Measurements from ENCODE around the gene SLC24A3. TPM values are rescaled to one million over a fixed set of nuclear protein-coding genes. Genes with fewer than 3 reads are reported as not detected.

The SLC24A3 gene
- total RNA-seq, 1 donor from 2014 or later: 0.79 TPM

- no peak overlapping the region for H2AFZ ChIP-seq (ENCODE audit: low read depth, low read length)
- no peaks in the 10 kb centered on the region for H3K36me3 ChIP-seq (ENCODE audit: insufficient read depth, low read length)
- H3K9ac ChIP-seq (ENCODE audit: low read length): no peak overlapping the region
- peak overlapping the region; percentile 76 for H3K27ac Mint-ChIP-seq (ENCODE audit: unreplicated experiment)
- H3K27me3 Mint-ChIP-seq (ENCODE audit: low read depth, unreplicated experiment): peaks cover 24% of the 10 kb centered on the region
- no peaks in the 10 kb centered on the region for H3K36me3 Mint-ChIP-seq (ENCODE audit: low read depth, unreplicated experiment)
- no peaks in the 10 kb centered on the region for H3K79me2 ChIP-seq (ENCODE audit: insufficient read depth, low read length)
- H3K4me1 ChIP-seq (ENCODE audit: insufficient read depth, low read length): peaks cover 5% of the 10 kb centered on the region
- H3K4me3 ChIP-seq (ENCODE audit: insufficient read depth, low read depth, low read length): no peak overlapping the region
- no peak overlapping the region for H3K27ac ChIP-seq (ENCODE audit: low read depth, low read length)
- no peaks in the 10 kb centered on the region for H3K9me3 Mint-ChIP-seq (ENCODE audit: unreplicated experiment)
- no peaks in the 10 kb centered on the region for H4K20me1 ChIP-seq (ENCODE audit: insufficient read depth, low read length)
- no peak overlapping the region for H3K4me2 ChIP-seq (ENCODE audit: low read length)
- H3K4me1 Mint-ChIP-seq (ENCODE audit: low read depth, unreplicated experiment): peaks cover 2% of the 10 kb centered on the region
- no peaks in the 10 kb centered on the region for H3K9me3 ChIP-seq (ENCODE audit: insufficient read depth, low read depth, low read length)
- DNase-seq (ENCODE audit: low read depth) (no peak), FAIRE-seq (no peak)
- no peak for TF ChIP-seq EZH2 (IDR thresholded peaks at IDR 0.05; ENCODE audit: insufficient read depth, low read length)
- TF ChIP-seq, protein P1, sequence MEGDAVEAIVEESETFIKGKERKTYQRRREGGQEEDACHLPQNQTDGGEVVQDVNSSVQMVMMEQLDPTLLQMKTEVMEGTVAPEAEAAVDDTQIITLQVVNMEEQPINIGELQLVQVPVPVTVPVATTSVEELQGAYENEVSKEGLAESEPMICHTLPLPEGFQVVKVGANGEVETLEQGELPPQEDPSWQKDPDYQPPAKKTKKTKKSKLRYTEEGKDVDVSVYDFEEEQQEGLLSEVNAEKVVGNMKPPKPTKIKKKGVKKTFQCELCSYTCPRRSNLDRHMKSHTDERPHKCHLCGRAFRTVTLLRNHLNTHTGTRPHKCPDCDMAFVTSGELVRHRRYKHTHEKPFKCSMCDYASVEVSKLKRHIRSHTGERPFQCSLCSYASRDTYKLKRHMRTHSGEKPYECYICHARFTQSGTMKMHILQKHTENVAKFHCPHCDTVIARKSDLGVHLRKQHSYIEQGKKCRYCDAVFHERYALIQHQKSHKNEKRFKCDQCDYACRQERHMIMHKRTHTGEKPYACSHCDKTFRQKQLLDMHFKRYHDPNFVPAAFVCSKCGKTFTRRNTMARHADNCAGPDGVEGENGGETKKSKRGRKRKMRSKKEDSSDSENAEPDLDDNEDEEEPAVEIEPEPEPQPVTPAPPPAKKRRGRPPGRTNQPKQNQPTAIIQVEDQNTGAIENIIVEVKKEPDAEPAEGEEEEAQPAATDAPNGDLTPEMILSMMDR (IDR thresholded peaks at IDR 0.05; ENCODE audit: insufficient read depth, low read depth, low read length): no peak
- no peak overlapping the region for H3K4me3 Mint-ChIP-seq (ENCODE audit: unreplicated experiment)
- no peaks in the 10 kb centered on the region for H3K27me3 ChIP-seq (ENCODE audit: insufficient read depth, low read length)
These were observed 278.8 kb downstream of the SLC24A3 start for GRCh38 chr20:19491241-19491640.

DNA sequence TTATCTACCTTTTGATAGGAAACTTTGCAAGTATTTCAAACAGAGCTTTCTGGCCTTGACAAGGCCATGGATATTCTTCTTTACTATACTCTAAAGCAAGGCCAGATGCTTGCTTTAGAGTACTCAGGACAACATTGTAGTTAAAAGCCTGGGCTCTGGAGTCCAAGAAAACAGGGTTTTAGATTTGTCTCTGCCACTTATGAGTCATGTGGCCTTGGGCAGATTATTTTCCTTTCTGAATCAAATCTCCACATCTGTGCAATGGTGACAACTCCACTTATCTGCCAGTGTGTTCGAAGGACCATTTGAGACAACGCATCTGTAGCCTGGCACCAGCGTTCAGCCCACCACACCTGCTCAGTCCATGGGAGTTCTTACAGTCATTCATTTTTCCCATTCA, 279.7 kb downstream of the SLC24A3 start:
- TF ChIP-seq, protein P1 (IDR thresholded peaks at IDR 0.05; ENCODE audit: insufficient read depth, low read depth, low read length): no peak

GRCh38 chr20:19492687-19493336, 280.4 kb downstream of the SLC24A3 start:
- H3K27ac Mint-ChIP-seq (ENCODE audit: unreplicated experiment): no peak overlapping the region
- H3K27me3 ChIP-seq (ENCODE audit: insufficient read depth, low read length): no peaks in the 10 kb centered on the region
- no peaks in the 10 kb centered on the region for H3K36me3 ChIP-seq (ENCODE audit: insufficient read depth, low read length)
- H3K4me2 ChIP-seq (ENCODE audit: low read length): no peak overlapping the region
- no peak overlapping the region for H3K9ac ChIP-seq (ENCODE audit: low read length)
- peaks cover 24% of the 10 kb centered on the region for H3K27me3 Mint-ChIP-seq (ENCODE audit: low read depth, unreplicated experiment)
- peaks cover 18% of the 10 kb centered on the region for H3K4me1 ChIP-seq (ENCODE audit: insufficient read depth, low read length)
- no peak overlapping the region for H3K4me3 ChIP-seq (ENCODE audit: insufficient read depth, low read depth, low read length)
- no peaks in the 10 kb centered on the region for H4K20me1 ChIP-seq (ENCODE audit: insufficient read depth, low read length)
- no peak overlapping the region for H2AFZ ChIP-seq (ENCODE audit: low read depth, low read length)
- no peak overlapping the region for H3K27ac ChIP-seq (ENCODE audit: low read depth, low read length)
- DNase-seq (ENCODE audit: low read depth) (no peak), FAIRE-seq (no peak)
- H3K4me1 Mint-ChIP-seq (ENCODE audit: low read depth, unreplicated experiment): peaks cover 2% of the 10 kb centered on the region
- no peaks in the 10 kb centered on the region for H3K9me3 Mint-ChIP-seq (ENCODE audit: unreplicated experiment)
- H3K4me3 Mint-ChIP-seq (ENCODE audit: unreplicated experiment): no peak overlapping the region
- no peak for TF ChIP-seq EZH2 (IDR thresholded peaks at IDR 0.05; ENCODE audit: insufficient read depth, low read length)
- TF ChIP-seq, protein P1 (IDR thresholded peaks at IDR 0.05; ENCODE audit: insufficient read depth, low read depth, low read length): no peak
- H3K36me3 Mint-ChIP-seq (ENCODE audit: low read depth, unreplicated experiment): no peaks in the 10 kb centered on the region
- no peaks in the 10 kb centered on the region for H3K79me2 ChIP-seq (ENCODE audit: insufficient read depth, low read length)
- H3K9me3 ChIP-seq (ENCODE audit: insufficient read depth, low read depth, low read length): no peaks in the 10 kb centered on the region

More for the DNA sequence above, 279.7 kb downstream of the SLC24A3 start:
- no peaks in the 10 kb centered on the region for H3K79me2 ChIP-seq (ENCODE audit: insufficient read depth, low read length)
- no peak overlapping the region for H2AFZ ChIP-seq (ENCODE audit: low read depth, low read length)
- Mint-ChIP-seq H3K9me3 (ENCODE audit: unreplicated experiment) (no peaks in the 10 kb centered on the region), H3K27me3 (ENCODE audit: low read depth, unreplicated experiment) (peaks cover 24% of the 10 kb centered on the region), H3K4me1 (ENCODE audit: low read depth, unreplicated experiment) (peaks cover 2% of the 10 kb centered on the region), H3K27ac (ENCODE audit: unreplicated experiment) (no peak overlapping the region), H3K36me3 (ENCODE audit: low read depth, unreplicated experiment) (no peaks in the 10 kb centered on the region), H3K4me3 (ENCODE audit: unreplicated experiment) (no peak overlapping the region)
- H3K4me3 ChIP-seq (ENCODE audit: insufficient read depth, low read depth, low read length): no peak overlapping the region
- FAIRE-seq: no peak
- no peaks in the 10 kb centered on the region for H3K36me3 ChIP-seq (ENCODE audit: insufficient read depth, low read length)
- DNase-seq (ENCODE audit: low read depth): no peak
- H3K4me2 ChIP-seq (ENCODE audit: low read length): no peak overlapping the region
- no peak overlapping the region for H3K9ac ChIP-seq (ENCODE audit: low read length)
- H3K27me3 ChIP-seq (ENCODE audit: insufficient read depth, low read length): no peaks in the 10 kb centered on the region
- H3K4me1 ChIP-seq (ENCODE audit: insufficient read depth, low read length): peaks cover 13% of the 10 kb centered on the region
- no peak overlapping the region for H3K27ac ChIP-seq (ENCODE audit: low read depth, low read length)
- no peaks in the 10 kb centered on the region for H3K9me3 ChIP-seq (ENCODE audit: insufficient read depth, low read depth, low read length)
- no peaks in the 10 kb centered on the region for H4K20me1 ChIP-seq (ENCODE audit: insufficient read depth, low read length)

Measured in astrocyte (in vitro differentiated cells and primary cell).